GM12875 (cell line): ENCODE results near the gene SMOC2.

Experiments
- H3K4me3 ChIP-seq: one replicate; pipeline ENCODE4 v1.5.1; 2011; ENCODE audit warnings: low read depth, low read length, control low read depth
- TF ChIP-seq, protein P1 (sequence below): IDR thresholded peaks from 2 replicates; pipeline ENCODE4 v1.5.1; 2011; ENCODE audit warnings: low read depth, mild to moderate bottlenecking, control low read depth, inconsistent platforms, low read length, moderate library complexity, borderline replicate concordance; ENCODE audit not compliant: insufficient read depth

The SMOC2 gene

GRCh38 chr6:168437751-168438150 is 3.2 kb upstream of the SMOC2 start:
- TF ChIP-seq, protein P1, sequence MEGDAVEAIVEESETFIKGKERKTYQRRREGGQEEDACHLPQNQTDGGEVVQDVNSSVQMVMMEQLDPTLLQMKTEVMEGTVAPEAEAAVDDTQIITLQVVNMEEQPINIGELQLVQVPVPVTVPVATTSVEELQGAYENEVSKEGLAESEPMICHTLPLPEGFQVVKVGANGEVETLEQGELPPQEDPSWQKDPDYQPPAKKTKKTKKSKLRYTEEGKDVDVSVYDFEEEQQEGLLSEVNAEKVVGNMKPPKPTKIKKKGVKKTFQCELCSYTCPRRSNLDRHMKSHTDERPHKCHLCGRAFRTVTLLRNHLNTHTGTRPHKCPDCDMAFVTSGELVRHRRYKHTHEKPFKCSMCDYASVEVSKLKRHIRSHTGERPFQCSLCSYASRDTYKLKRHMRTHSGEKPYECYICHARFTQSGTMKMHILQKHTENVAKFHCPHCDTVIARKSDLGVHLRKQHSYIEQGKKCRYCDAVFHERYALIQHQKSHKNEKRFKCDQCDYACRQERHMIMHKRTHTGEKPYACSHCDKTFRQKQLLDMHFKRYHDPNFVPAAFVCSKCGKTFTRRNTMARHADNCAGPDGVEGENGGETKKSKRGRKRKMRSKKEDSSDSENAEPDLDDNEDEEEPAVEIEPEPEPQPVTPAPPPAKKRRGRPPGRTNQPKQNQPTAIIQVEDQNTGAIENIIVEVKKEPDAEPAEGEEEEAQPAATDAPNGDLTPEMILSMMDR = no peak
- no peak overlapping the region for H3K4me3 ChIP-seq

GRCh38 chr6:168438783-168439520 is 2.0 kb upstream of the SMOC2 start:
- TF ChIP-seq, protein P1 = no peak
- H3K4me3 ChIP-seq = no peak overlapping the region

GRCh38 chr6:168439794-168440450 is 1.1 kb upstream of the SMOC2 start:
- TF ChIP-seq, protein P1 = no peak
- H3K4me3 ChIP-seq = no peak overlapping the region

- TF ChIP-seq, protein P1 = no peak
- no peak overlapping the region for H3K4me3 ChIP-seq
Observed at GRCh38 chr6:168441434-168442391, 729 bp downstream of the SMOC2 start.

DNA sequence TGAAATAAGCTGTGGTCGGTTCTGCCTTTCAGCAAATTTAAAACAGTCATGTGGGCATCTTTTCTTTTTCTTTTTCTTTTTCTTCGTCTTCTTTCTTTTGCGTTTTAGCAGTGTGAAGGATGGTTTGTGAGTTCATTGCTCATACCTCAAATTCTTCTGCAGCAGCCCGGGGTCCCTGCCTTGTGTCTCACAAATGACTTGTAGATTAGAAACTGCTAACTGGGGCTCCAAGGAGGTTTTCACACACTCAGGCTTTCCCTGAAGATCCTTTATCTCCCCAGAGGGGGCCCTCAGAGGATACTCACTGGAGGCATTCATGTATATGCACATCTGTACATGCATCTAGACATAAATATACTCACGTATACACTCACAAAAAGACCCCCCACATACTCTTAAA is 1.7 kb downstream of the SMOC2 start:
- TF ChIP-seq, protein P1 = no peak
- no peak overlapping the region for H3K4me3 ChIP-seq

GRCh38 chr6:168447282-168447681 is 6.3 kb downstream of the SMOC2 start:
- TF ChIP-seq, protein P1 = no peak
- H3K4me3 ChIP-seq = no peak overlapping the region
